Mesendoderm (in vitro differentiated cells): ENCODE results near the gene DHX9.

Experiments
- DNase-seq: peaks from one replicate; pipeline ENCODE4 v3.0.0; 2013
- H2AK5ac ChIP-seq: 2 replicates; pipeline ENCODE4 v1.6.1; 2013; ENCODE audit warnings: low read length, inconsistent platforms
- H2BK120ac ChIP-seq: 2 replicates; pipeline ENCODE4 v1.6.1; 2013; ENCODE audit warnings: low read depth, mild to moderate bottlenecking, low read length, moderate library complexity, mixed read lengths
- H2BK15ac ChIP-seq: replicated peaks from 2 replicates; pipeline ENCODE4 v1.6.1; 2013; ENCODE audit warnings: low read depth, mild to moderate bottlenecking, moderate library complexity
- H2BK5ac ChIP-seq: 2 replicates; pipeline ENCODE4 v1.6.1; 2013; ENCODE audit warnings: low read length, inconsistent platforms
- H3K18ac ChIP-seq: 2 replicates; pipeline ENCODE4 v1.6.1; 2013; ENCODE audit warnings: mild to moderate bottlenecking, low read length, mixed read lengths
- H3K23ac ChIP-seq: one replicate; pipeline ENCODE4 v1.6.1; 2013; ENCODE audit warnings: low read length
- H3K27ac ChIP-seq: 2 replicates; pipeline ENCODE4 v1.5.1; 2013; ENCODE audit warnings: low read depth, mild to moderate bottlenecking, inconsistent platforms, low read length, moderate library complexity
- H3K27me3 ChIP-seq: 2 replicates; pipeline ENCODE4 v1.6.1; 2013; ENCODE audit warnings: low read length, control low read depth, mild to moderate bottlenecking, inconsistent platforms; ENCODE audit not compliant: insufficient read depth, poor library complexity
- H3K36me3 ChIP-seq: 2 replicates; pipeline ENCODE4 v1.6.1; 2013; ENCODE audit warnings: low read length, inconsistent platforms; ENCODE audit not compliant: control insufficient read depth, insufficient read depth
- H3K4ac ChIP-seq: one replicate; pipeline ENCODE4 v1.6.1; 2013; ENCODE audit warnings: low read depth, mild to moderate bottlenecking, low read length, moderate library complexity
- H3K4me1 ChIP-seq: 2 replicates; pipeline ENCODE4 v1.6.1; 2013; ENCODE audit warnings: low read depth, low read length, inconsistent platforms; ENCODE audit not compliant: control insufficient read depth
- H3K4me2 ChIP-seq: 2 replicates; pipeline ENCODE4 v1.6.1; 2013; ENCODE audit warnings: low read length
- H3K4me3 ChIP-seq: 2 replicates; pipeline ENCODE4 v1.5.1; 2013; ENCODE audit warnings: mild to moderate bottlenecking, low read length
- H3K56ac ChIP-seq: one replicate; pipeline ENCODE4 v1.6.1; 2013; ENCODE audit warnings: low read length
- H3K79me1 ChIP-seq: 2 replicates; pipeline ENCODE4 v1.6.1; 2013; ENCODE audit warnings: low read length, inconsistent platforms
- H3K79me2 ChIP-seq: 2 replicates; pipeline ENCODE4 v1.6.1; 2013; ENCODE audit warnings: mild to moderate bottlenecking, low read length; ENCODE audit not compliant: control insufficient read depth, insufficient read depth
- H3K9ac ChIP-seq: 2 replicates; pipeline ENCODE4 v1.6.1; 2013; ENCODE audit warnings: low read length, inconsistent platforms
- H4K5ac ChIP-seq: one replicate; pipeline ENCODE4 v1.6.1; 2013; ENCODE audit warnings: low read length
- H4K8ac ChIP-seq: one replicate; pipeline ENCODE4 v1.6.1; 2013; ENCODE audit warnings: low read depth, mild to moderate bottlenecking, control low read depth, low read length, moderate library complexity
- WGBS: extraction: QIAGEN DNeasy Blood & Tissue Kit; methylation state at CpG from one replicate; pipeline ENCODE4 v1.1.7; 2013; ENCODE audit warnings: low lambda C conversion rate, missing lambda C conversion rate; ENCODE audit not compliant: insufficient coverage; ENCODE audit errors: extremely low coverage; 5-methylcytosine and 5-hydroxymethylcytosine counted together

Gene DHX9

GRCh38 chr1:182855911-182856310 lies 16.8 kb downstream of the DHX9 start:
- Histone ChIP-seq H3K27ac (no peak overlapping the region), H3K56ac (no peak overlapping the region), H3K4ac (no peak overlapping the region), H2AK5ac (no peak overlapping the region), H3K27me3 (no peaks in the 10 kb centered on the region), H2BK120ac (no peak overlapping the region), H3K4me1 (no peaks in the 10 kb centered on the region), H3K36me3 (peaks cover 30% of the 10 kb centered on the region), H3K23ac (no peak overlapping the region), H4K8ac (no peak overlapping the region), H2BK15ac (no peak overlapping the region), H3K9ac (no peak overlapping the region), H4K5ac (no peak overlapping the region), H3K18ac (no peak overlapping the region), H3K79me1 (peaks cover 14% of the 10 kb centered on the region), H3K4me2 (no peak overlapping the region), H2BK5ac (no peak overlapping the region), H3K79me2 (peaks cover 24% of the 10 kb centered on the region), H3K4me3 (no peak overlapping the region)
- no CpG with 5 or more reads among the region's 4 CpGs for WGBS
- DNase-seq: no peak

DNA sequence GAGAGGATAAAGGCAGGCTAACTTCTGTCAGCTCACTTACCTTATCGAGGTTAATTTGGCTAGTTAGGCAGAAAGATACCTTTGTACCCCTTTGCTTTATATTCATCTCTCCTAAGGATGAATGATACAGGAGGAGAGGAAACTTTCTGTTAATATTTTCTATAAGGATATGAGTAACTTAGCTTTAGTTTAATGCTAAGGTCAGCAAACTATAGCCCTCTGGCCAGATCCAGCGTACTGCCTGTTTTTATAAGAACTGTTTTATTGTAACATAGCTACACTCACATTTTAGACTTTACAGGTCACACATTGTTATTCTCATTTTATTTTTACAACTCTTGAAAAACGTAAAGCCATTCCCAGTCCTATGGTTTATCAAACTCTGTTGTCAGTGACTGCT lies 18.1 kb downstream of the DHX9 start:
- H4K5ac ChIP-seq: no peak overlapping the region
- no peak overlapping the region for H3K4me2 ChIP-seq
- no peak overlapping the region for H3K27ac ChIP-seq
- no CpG with 5 or more reads among the region's 3 CpGs for WGBS
- H2BK5ac ChIP-seq: no peak overlapping the region
- H2BK15ac ChIP-seq: no peak overlapping the region
- peaks cover 25% of the 10 kb centered on the region for H3K36me3 ChIP-seq
- no peak overlapping the region for H3K18ac ChIP-seq
- H3K27me3 ChIP-seq: no peaks in the 10 kb centered on the region
- H3K79me2 ChIP-seq: peaks cover 20% of the 10 kb centered on the region
- no peak overlapping the region for H3K4ac ChIP-seq
- no peak overlapping the region for H4K8ac ChIP-seq
- DNase-seq: no peak
- H3K23ac ChIP-seq: no peak overlapping the region
- no peak overlapping the region for H2AK5ac ChIP-seq
- H3K56ac ChIP-seq: no peak overlapping the region
- H3K4me3 ChIP-seq: no peak overlapping the region
- H2BK120ac ChIP-seq: no peak overlapping the region
- no peaks in the 10 kb centered on the region for H3K4me1 ChIP-seq
- peaks cover 11% of the 10 kb centered on the region for H3K79me1 ChIP-seq
- H3K9ac ChIP-seq: no peak overlapping the region

DNA sequence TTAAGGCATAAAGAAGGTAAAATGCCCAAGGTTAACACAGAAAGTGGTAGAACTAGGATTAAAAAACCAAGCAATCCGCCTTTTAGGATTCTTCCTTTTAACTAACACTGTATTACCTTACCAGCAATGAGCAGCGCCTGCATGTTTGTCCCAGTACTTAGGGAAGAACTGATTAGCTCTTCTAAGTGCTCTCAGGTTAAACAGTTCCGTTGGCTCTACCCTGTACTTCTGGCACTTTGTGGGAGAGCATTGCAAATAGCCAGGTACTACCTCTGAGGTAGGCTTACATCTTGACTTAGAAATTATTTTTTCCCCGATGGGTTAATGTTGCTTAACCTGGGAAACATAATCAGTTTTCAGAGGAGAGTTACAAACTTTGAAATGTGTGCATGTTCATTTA lies 21.5 kb downstream of the DHX9 start:
- DNase-seq: no peak
- H3K18ac ChIP-seq: no peak overlapping the region
- H3K4me2 ChIP-seq: no peak overlapping the region
- H3K27ac ChIP-seq: no peak overlapping the region
- no peak overlapping the region for H4K5ac ChIP-seq
- no peak overlapping the region for H4K8ac ChIP-seq
- peaks cover 23% of the 10 kb centered on the region for H3K36me3 ChIP-seq
- no peak overlapping the region for H3K9ac ChIP-seq
- no peaks in the 10 kb centered on the region for H3K27me3 ChIP-seq
- H3K56ac ChIP-seq: no peak overlapping the region
- H3K23ac ChIP-seq: no peak overlapping the region
- no peak overlapping the region for H3K4me3 ChIP-seq
- H3K79me2 ChIP-seq: peaks cover 8% of the 10 kb centered on the region
- H3K4me1 ChIP-seq: no peaks in the 10 kb centered on the region
- H2BK15ac ChIP-seq: no peak overlapping the region
- WGBS: no CpG with 5 or more reads among the region's 4 CpGs
- no peak overlapping the region for H2BK5ac ChIP-seq
- no peak overlapping the region for H2AK5ac ChIP-seq
- H3K4ac ChIP-seq: no peak overlapping the region
- H2BK120ac ChIP-seq: no peak overlapping the region
- H3K79me1 ChIP-seq: peaks cover 9% of the 10 kb centered on the region

DNA sequence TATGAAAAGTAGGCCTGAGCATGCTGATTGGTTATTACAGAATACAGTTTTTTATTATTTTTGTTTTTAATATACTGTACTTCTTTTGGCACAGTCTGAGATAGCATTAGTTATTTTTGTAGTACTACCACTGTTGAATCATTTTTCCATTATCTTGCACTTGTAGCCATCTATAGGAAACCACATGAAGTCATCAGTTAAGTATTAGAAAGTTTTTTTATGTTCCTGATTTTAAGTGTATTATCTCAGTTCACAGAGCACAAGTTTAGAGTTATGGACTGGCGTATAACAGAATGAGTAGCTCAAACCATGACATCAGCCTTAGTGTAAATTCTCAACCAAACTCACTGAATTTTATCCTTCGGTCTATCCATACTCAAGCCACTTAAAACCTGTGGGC lies 22.8 kb downstream of the DHX9 start:
- Histone ChIP-seq H3K79me1 (peaks cover 7% of the 10 kb centered on the region), H3K18ac (no peak overlapping the region), H3K27me3 (no peaks in the 10 kb centered on the region), H3K79me2 (peaks cover 6% of the 10 kb centered on the region), H4K5ac (no peak overlapping the region), H3K27ac (no peak overlapping the region), H3K23ac (no peak overlapping the region), H3K36me3 (peaks cover 24% of the 10 kb centered on the region), H3K4ac (no peak overlapping the region), H2BK15ac (no peak overlapping the region), H4K8ac (no peak overlapping the region), H3K4me2 (no peak overlapping the region), H3K9ac (no peak overlapping the region), H3K4me1 (no peaks in the 10 kb centered on the region), H3K56ac (no peak overlapping the region), H2BK120ac (no peak overlapping the region), H3K4me3 (no peak overlapping the region), H2BK5ac (no peak overlapping the region), H2AK5ac (no peak overlapping the region)
- DNase-seq: no peak
- WGBS: no CpG with 5 or more reads among the region's 2 CpGs

GRCh38 chr1:182862827-182863226 lies 23.7 kb downstream of the DHX9 start:
- no CpG with 5 or more reads among the region's 1 CpG for WGBS
- Histone ChIP-seq H3K56ac (no peak overlapping the region), H4K5ac (no peak overlapping the region), H3K23ac (no peak overlapping the region), H4K8ac (no peak overlapping the region), H3K79me2 (peaks cover 6% of the 10 kb centered on the region), H2BK15ac (no peak overlapping the region), H3K9ac (no peak overlapping the region), H3K27ac (no peak overlapping the region), H2BK5ac (no peak overlapping the region), H2AK5ac (no peak overlapping the region), H3K4me2 (no peak overlapping the region), H3K36me3 (peaks cover 22% of the 10 kb centered on the region), H2BK120ac (no peak overlapping the region), H3K4me3 (no peak overlapping the region), H3K4me1 (no peaks in the 10 kb centered on the region), H3K4ac (no peak overlapping the region), H3K27me3 (no peaks in the 10 kb centered on the region), H3K18ac (no peak overlapping the region), H3K79me1 (peaks cover 7% of the 10 kb centered on the region)
- no peak for DNase-seq

DNA sequence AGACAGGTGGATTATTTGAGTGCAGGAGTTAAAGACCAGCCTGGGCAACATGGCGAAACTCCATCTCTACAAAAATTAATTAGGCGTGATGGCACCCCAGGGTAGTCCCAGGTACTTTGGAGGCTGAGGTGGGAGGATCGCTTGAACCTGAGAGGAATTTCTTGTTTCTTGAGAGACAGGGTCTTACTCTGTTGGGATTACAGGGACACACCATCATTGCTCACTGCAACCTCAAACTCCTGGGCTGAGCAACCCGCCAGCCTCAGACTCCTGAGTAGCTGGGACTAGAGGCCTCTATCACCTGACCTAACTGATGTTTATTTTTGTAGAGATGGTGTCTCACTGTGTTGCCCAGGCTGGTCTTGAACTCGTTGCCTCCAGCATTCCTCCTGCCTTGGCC lies 24.8 kb downstream of the DHX9 start:
- Histone ChIP-seq H2AK5ac (no peak overlapping the region), H3K4me2 (no peak overlapping the region), H2BK5ac (no peak overlapping the region), H2BK15ac (no peak overlapping the region), H2BK120ac (no peak overlapping the region), H3K4ac (no peak overlapping the region), H3K27ac (no peak overlapping the region), H3K4me1 (no peaks in the 10 kb centered on the region), H3K9ac (no peak overlapping the region), H3K79me1 (peaks cover 7% of the 10 kb centered on the region), H3K36me3 (peaks cover 16% of the 10 kb centered on the region), H3K4me3 (no peak overlapping the region), H3K18ac (no peak overlapping the region), H3K79me2 (peaks cover 6% of the 10 kb centered on the region), H3K56ac (no peak overlapping the region), H4K8ac (no peak overlapping the region), H4K5ac (no peak overlapping the region), H3K23ac (no peak overlapping the region), H3K27me3 (no peaks in the 10 kb centered on the region)
- no CpG with 5 or more reads among the region's 5 CpGs for WGBS
- no peak for DNase-seq
